Urinary bladder (tissue), 4 donors: ENCODE results near the gene COQ8A. TPM values are rescaled to one million over a fixed set of nuclear protein-coding genes. Genes with fewer than 3 reads are reported as not detected.

Source experiments
- DNase-seq: peaks from one replicate; pipeline ENCODE4 v3.0.0-alpha.2; 2015; ENCODE audit errors: extremely low spot score
- H3K27ac ChIP-seq: one replicate; pipeline ENCODE4 v1.5.1; 2013; ENCODE audit warnings: low read depth, mild to moderate bottlenecking, moderate library complexity
- H3K36me3 ChIP-seq: one replicate; pipeline ENCODE4 v1.6.1; 2013; ENCODE audit warnings: mild to moderate bottlenecking, moderate library complexity; ENCODE audit not compliant: insufficient read depth
- H3K4me1 ChIP-seq: one replicate; pipeline ENCODE4 v1.6.1; 2013; ENCODE audit warnings: mild to moderate bottlenecking, moderate library complexity; ENCODE audit not compliant: insufficient read depth
- H3K4me3 ChIP-seq: one replicate; pipeline ENCODE4 v1.5.1; 2013; ENCODE audit warnings: low read depth, low read length
- WGBS: extraction: QIAGEN DNeasy Blood & Tissue Kit; methylation state at CpG from one replicate; pipeline ENCODE4 v1.1.7; 2013; 5-methylcytosine and 5-hydroxymethylcytosine counted together
- polyA plus RNA-seq: library from polyadenylated mRNA; stranded (reverse); fragments of 200-250 nt; gene quantifications from one replicate; pipeline ENCODE4 v1.2.3, GENCODE V29; 2013
- total RNA-seq: library from RNA; depleted of rRNA; stranded (reverse); fragments of >200 nt; gene quantifications from one replicate; pipeline ENCODE4 v1.2.3, GENCODE V29; 2014
- donor health status: healthy with polysubstance abuse.
- donor health status: healthy.

The COQ8A gene
- total and polyA plus RNA-seq, 2 donors, result 17.8 to 113 TPM

DNA sequence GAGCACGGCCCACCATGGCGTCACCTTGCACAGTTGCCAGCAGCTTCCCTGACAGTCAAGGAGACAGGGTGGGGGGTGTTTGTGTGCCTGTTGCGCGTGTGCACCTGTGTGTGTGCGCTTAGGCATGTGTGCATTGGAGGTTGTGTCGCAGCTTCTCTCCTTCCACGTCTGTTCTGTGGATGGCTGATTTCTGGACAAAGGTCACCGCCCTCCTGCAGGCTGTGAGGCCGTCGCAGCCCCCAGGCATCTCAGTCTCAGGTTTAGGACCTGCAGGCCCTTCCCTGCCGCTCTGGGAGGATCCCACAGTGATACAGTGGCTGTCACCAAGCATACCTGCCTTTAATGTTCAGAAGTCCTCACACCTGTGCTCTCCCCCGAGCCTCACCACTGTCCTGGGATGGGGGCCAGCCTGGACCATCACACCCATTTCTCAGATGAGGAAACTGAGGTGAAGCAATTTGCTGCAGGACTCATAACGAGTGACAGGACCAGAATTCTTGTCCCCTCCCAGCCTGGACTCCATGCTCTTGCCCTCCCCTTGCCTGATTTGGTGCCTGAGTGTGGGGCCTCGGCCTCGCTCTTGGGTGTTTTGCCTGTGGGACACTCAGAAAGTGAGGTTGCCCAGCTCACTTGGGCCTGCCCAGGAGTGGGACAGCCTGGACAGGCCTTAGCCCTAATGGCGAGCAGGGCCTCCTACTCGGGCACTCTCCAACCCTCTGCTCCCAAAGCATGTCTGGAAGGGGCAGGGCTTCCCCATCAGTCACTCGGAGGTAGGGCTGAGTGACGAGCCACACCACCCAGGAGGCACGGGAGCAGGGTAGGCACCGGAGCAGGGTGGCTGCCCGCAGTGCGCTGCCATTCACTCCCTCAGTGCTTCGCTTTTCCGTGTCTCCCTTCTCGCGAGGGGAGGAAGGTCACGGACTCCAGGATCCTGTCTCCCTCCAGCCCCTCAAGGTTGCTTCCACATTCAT lies 22.6 kb downstream of the COQ8A start:
- WGBS, result 95% methylated on average over 28 of the region's 28 CpGs
- peaks cover 2% of the 10 kb centered on the region for H3K36me3 ChIP-seq
- DNase-seq, result no peak
- no peak overlapping the region for H3K27ac ChIP-seq
- no peaks in the 10 kb centered on the region for H3K4me1 ChIP-seq
- H3K4me3 ChIP-seq, result no peak overlapping the region

DNA sequence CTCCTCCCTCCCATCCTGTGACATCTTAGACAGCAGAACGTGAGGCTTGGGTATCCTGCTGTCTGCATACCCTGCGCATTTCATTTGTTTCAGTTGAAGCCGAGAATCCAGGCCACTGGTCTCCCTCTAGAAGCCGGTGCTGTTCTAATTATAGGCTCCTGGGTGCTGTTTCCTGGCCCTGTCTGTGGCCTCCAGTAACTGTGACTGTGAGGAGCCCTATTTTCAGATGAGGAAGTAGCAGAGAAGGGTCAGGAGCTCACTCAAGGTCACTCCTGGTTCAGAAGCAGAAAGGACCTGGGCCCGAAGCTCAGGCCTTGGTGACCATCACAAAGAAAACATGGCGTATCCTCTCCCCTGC lies 24.0 kb downstream of the COQ8A start:
- Histone ChIP-seq H3K4me1 (no peaks in the 10 kb centered on the region), H3K27ac (no peak overlapping the region), H3K4me3 (no peak overlapping the region), H3K36me3 (peaks cover 2% of the 10 kb centered on the region)
- no peak for DNase-seq
- WGBS, result 76% methylated on average over 6 of the region's 6 CpGs

DNA sequence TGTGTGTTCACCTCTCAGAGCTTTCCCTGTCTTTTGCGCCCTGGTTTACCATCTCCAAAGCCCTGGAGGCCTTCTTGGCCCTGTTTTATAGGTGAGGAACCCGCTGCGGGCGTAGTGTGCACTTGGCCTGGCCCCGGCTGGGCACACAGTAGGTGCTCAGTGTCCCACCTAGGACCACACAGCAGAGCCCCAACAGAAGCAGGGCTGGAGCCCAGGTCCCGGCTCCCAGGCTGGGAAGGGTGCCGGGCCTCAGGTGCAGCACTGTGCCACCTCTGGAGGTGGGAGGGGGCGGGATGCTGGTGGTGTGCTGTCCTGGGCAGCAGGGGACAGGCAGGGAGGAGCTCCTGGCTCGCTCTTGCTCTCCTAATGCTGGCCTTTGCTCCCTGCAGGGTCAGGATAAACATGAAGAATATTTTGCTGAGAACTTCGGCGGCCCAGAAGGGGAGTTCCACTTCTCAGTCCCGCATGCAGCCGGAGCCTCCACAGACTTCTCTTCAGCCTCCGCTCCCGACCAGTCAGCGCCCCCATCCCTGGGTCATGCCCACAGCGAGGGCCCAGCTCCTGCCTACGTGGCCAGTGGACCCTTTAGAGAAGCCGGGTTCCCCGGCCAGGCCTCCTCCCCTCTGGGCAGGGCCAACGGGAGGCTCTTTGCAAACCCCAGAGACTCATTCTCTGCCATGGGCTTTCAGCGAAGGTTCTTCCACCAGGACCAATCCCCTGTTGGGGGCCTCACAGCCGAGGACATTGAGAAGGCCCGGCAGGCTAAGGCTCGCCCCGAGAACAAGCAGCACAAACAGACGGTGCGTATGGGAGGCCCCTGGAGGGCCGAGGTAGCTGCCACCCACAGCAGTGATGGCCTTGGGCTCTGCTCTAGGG lies 24.8 kb downstream of the COQ8A start:
- DNase-seq, result no peak
- WGBS, result 91% methylated on average over 29 of the region's 29 CpGs
- Histone ChIP-seq H3K4me1 (no peaks in the 10 kb centered on the region), H3K4me3 (no peak overlapping the region), H3K36me3 (peaks cover 2% of the 10 kb centered on the region), H3K27ac (no peak overlapping the region)

DNA sequence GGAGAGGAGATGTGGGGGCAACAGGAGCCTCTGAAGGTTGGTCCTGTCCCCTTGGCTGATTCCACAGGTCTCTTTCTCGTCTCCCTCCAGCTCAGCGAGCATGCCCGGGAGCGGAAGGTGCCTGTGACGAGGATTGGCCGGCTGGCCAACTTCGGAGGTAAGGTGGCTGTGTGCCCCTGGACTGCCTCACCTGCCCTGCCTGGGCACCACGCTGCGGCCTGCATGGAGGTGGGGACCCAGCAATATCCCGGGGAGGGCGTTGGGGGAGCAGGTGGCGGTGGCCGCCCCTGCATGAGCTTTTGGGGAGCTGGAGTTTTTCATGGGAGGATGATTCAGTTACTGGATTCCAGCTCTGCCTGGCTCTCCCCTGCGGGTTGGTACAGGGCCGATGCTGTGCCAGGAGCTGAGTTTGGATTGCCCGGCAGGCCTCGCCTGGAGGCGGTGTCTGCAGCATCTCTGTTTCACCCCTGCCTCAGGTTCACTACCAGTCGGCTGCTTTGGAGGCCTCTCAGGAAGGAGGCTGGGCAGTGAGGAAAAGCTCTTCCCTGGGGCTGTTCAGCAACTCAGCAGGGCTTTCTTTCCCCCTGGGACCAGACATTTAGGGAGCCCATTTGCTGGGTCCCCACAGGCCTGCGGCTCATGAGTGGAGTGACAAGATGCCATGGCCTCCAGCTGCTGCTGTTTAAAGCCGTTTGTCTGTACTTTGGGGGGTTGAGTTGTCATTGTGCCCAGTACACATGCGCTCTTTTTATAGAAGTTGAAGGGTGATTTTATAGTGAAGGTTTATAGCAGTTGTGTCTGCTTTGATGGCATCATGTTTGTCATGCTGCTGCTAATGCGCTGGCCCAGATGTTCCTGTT lies 25.7 kb downstream of the COQ8A start:
- no peak for DNase-seq
- Histone ChIP-seq H3K4me3 (no peak overlapping the region), H3K27ac (no peak overlapping the region), H3K4me1 (no peaks in the 10 kb centered on the region), H3K36me3 (peaks cover 2% of the 10 kb centered on the region)
- WGBS, result 93% methylated on average over 23 of the region's 23 CpGs

DNA sequence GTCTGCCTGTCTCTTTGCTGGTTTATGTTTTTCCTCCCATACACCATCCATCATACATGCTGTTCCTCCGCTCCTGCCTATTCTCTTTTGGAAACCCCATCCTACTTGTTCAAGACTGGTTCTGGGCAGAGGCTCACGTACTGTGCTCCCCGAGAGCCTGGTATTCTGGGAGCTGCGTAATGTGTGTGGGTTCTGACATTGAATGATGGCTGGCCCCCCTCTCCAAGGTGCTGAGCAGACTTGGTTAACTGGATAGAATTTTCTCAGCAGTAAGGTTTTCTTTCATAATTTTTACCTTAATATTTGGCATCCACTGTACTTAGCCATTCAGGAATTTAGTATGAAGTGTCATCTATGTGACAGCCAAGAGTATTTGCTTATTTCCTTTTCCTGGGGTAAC lies 26.6 kb downstream of the COQ8A start:
- peaks cover 2% of the 10 kb centered on the region for H3K36me3 ChIP-seq
- WGBS, result 94% methylated on average over 4 of the region's 4 CpGs
- no peak overlapping the region for H3K27ac ChIP-seq
- H3K4me1 ChIP-seq, result no peaks in the 10 kb centered on the region
- DNase-seq, result no peak
- no peak overlapping the region for H3K4me3 ChIP-seq

DNA sequence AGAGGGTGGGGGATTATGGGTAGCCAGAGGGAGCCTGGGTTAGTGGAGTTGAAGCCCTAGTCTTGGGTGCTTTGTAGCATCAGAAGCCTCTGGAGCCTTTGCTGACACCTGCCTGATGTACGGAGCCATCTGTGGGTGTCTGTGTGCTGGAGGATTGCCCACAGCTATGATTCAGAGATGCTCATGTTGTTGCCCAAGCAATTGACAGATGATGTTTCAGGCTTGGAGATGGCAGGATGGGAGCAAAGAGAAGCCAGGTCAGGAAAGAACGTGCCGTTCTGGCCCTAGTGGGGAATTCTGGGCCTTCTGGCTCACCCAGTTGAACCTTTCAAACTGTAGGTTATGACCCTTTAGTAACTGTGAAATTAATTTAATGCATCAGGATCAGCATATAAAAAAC lies 27.6 kb downstream of the COQ8A start:
- no peak for DNase-seq
- peaks cover 2% of the 10 kb centered on the region for H3K36me3 ChIP-seq
- H3K4me1 ChIP-seq, result no peaks in the 10 kb centered on the region

DNA sequence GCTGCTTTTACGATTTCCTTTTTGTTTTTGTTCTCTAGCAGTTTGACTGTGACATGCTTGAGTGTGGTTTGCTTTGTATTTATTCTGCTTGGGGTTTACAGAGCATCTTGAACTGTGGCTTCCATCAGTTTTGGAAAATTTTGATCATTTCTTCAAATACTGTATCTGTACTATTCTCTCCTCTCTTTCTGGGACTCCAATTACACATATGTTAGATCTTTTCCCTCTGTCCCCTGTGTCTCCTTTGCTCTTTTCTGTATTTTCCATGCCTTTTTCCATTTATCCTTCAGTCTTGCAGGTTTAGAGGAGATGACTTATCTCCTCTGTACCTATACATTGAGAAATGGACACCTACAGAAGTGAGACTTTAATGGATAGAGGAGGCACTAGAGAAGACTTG lies 31.7 kb downstream of the COQ8A start:
- WGBS, result 98% methylated on average over 1 of the region's 1 CpG
- no peaks in the 10 kb centered on the region for H3K36me3 ChIP-seq
- no peak overlapping the region for H3K4me3 ChIP-seq
- no peak for DNase-seq
- no peak overlapping the region for H3K27ac ChIP-seq
- no peaks in the 10 kb centered on the region for H3K4me1 ChIP-seq

More for the DNA sequence above, 27.6 kb downstream of the COQ8A start:
- 90% methylated on average over 3 of the region's 3 CpGs for WGBS
- no peak overlapping the region for H3K4me3 ChIP-seq
- H3K27ac ChIP-seq, result no peak overlapping the region

DNA sequence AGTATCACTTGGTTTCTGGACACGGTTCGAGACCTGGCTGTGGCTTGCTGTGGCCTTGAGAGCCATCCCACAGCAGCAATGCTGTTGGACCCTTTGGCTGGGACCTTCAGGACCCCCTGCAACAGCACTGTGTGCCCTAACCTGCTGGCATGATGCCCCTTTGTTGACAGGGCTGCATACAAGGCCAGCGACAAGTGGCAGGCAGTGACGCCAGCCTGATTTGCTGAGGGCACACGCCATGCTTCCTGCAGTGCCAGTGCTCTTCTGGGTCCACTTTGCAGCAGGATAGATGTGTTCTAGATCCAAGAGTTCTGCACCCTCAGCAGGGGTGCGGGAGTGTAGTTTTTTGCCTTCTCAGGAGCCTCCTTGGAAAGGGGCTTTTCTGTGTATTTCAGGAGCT lies 32.8 kb downstream of the COQ8A start:
- Histone ChIP-seq H3K36me3 (no peaks in the 10 kb centered on the region), H3K4me3 (no peak overlapping the region), H3K4me1 (no peaks in the 10 kb centered on the region), H3K27ac (no peak overlapping the region)
- no peak for DNase-seq
- WGBS, result 87% methylated on average over 6 of the region's 6 CpGs

DNA sequence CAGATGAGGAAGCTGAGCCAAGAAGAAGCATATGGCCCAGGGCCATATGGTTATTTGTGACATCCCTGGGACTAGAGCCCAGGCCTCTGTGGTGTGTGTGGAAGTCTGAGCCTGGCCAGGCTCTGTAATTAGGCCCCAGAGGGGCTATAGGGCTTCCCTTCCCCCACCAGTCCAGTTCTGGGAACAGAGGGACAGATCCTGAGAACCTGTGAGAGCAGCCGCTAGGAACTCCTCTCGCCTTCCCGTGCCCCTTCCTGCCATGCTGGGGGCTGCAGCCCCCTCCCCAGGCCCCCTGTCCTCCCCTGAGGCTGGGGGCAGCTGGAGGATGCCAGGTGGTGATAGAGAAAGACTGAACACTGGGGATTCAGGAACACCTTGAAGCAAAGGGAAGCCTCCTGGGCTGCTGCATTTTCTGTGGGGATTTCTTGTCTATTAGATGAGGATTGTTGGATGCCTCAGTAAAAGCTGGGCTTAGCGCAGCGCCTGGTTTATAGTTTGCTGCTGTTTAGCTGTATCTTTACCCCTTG lies 33.3 kb downstream of the COQ8A start:
- H3K4me3 ChIP-seq, result no peak overlapping the region
- no peaks in the 10 kb centered on the region for H3K36me3 ChIP-seq
- 55% methylated on average over 5 of the region's 5 CpGs for WGBS

DNA sequence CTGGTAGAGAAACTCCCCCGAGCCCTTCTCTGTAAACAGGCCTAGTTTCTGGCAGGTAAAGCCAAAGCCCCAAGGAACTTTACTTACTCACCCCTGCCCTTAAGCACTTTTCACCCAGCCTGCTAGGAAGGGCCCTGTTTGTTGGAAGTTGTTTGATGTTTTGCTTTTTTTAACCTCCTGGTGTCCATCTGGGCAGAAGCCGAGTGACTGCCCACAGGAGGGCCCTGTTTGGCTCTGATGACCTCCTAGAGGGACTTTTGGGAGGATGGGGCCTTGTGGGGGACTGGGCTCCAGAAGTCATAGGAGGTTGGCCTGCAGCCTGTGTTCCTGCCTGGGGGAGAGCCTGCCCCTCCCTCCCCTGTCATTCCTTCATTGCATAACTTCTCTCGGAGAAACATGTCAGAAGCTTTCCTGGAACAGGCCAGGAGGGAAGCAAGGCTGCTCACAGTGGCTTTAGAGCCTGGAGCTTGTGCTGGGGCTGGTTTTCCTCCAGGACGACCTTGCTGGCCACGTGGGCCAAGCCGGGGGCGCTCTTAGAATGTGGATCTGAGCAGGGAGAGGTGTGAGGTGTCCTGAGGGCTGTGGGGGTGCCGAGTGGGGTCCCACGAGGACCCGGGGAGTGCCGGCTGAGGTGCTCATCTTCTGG lies 33.9 kb downstream of the COQ8A start:
- no peak for DNase-seq
- H3K36me3 ChIP-seq, result no peaks in the 10 kb centered on the region
- H3K27ac ChIP-seq, result peak overlapping the region; percentile 61
- no peaks in the 10 kb centered on the region for H3K4me1 ChIP-seq
- 43% methylated on average over 11 of the region's 11 CpGs for WGBS
- H3K4me3 ChIP-seq, result no peak overlapping the region

More for the DNA sequence above, 33.3 kb downstream of the COQ8A start:
- Histone ChIP-seq H3K27ac (peak overlapping the region; percentile 61), H3K4me1 (no peaks in the 10 kb centered on the region)
- no peak for DNase-seq

DNA sequence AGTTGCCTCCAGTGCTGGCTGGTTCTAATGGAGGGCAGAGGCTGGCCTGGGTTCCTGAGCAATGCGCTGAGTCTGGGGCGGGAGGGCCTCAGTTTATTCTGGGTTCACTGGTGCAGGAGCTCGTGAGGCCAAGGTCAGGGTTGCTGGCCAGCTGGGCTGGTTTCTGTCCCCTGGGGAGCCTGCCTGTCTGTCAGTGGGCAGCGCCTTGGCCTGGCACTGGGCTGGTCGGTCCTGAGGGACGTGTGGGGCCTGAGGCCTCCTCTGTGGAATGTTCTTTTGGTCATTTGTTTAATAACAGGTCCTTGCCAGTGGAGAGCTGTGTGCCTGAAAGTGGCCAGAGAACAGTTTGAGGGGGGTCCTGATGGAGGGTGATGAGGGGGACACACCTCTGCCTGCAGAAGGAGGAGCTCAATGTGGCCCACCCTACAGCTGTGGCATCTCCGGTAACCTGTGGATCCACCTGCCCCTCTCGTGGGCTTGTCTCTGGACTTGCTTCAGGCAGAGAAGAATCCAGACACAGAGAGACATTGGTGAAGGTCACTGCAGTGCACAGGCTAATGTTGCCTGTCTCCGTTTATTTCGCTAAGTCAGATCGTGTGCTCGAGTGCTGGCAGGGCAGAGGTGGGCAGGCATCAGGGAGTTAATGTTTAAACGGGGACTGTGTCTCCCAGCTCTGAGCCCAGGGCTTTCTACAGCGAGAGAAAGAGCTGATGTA lies 34.6 kb downstream of the COQ8A start:
- Histone ChIP-seq H3K4me3 (no peak overlapping the region), H3K4me1 (no peaks in the 10 kb centered on the region), H3K36me3 (no peaks in the 10 kb centered on the region), H3K27ac (peak overlapping the region; percentile 61)
- no peak for DNase-seq
- WGBS, result 56% methylated on average over 14 of the region's 14 CpGs
